OCI-LY3 (cell line): ENCODE results near the gene AGAP2.

Experiments
- H2AFZ ChIP-seq: fragments of 200-600, 300-600 bp; shearing (Covaris generic); 2 replicates; pipeline ENCODE4 v1.6.0; 2014; ENCODE audit warnings: antibody characterized with exemption, low read depth, low read length
- H3K27ac ChIP-seq: fragments of 200-600, 300-600 bp; sonication (generic); 2 replicates; pipeline ENCODE4 v1.5.1; 2014; ENCODE audit warnings: mild to moderate bottlenecking, low read length, moderate library complexity, mixed read lengths
- H3K27me3 ChIP-seq: fragments of 200-600, 300-600 bp; sonication (generic); 2 replicates; pipeline ENCODE4 v1.6.1; 2014; ENCODE audit warnings: low read depth, low read length, mixed read lengths
- H3K36me3 ChIP-seq: fragments of 200-600, 300-600 bp; sonication (generic); replicated peaks from 2 replicates; pipeline ENCODE3; 2014; ENCODE audit warnings: low read depth, low read length, mixed read lengths
- H3K4me1 ChIP-seq: fragments of 300-600, 200-600 bp; sonication (generic); 2 replicates; pipeline ENCODE4 v1.6.1; 2014; ENCODE audit warnings: low read length, mixed read lengths
- H3K4me2 ChIP-seq: fragments of 200-600, 300-600 bp; sonication (generic); 2 replicates; pipeline ENCODE4 v1.6.1; 2014; ENCODE audit warnings: low read length, mixed read lengths
- H3K4me3 ChIP-seq: fragments of 300-600, 200-600 bp; sonication (generic); 2 replicates; pipeline ENCODE4 v1.5.1; 2014; ENCODE audit warnings: antibody characterized with exemption, mild to moderate bottlenecking, low read length, moderate library complexity
- H3K79me2 ChIP-seq: fragments of 300-600, 200-600 bp; shearing (Covaris generic); 2 replicates; pipeline ENCODE4 v1.6.1; 2014; ENCODE audit warnings: mild to moderate bottlenecking, low read length, mixed read lengths
- H3K9ac ChIP-seq: fragments of 300-600, 200-600 bp; shearing (Covaris generic); 2 replicates; pipeline ENCODE4 v1.6.0; 2014; ENCODE audit warnings: mild to moderate bottlenecking, low read length, moderate library complexity
- H3K9me3 ChIP-seq: fragments of 200-600, 300-600 bp; shearing (Covaris generic); 2 replicates; pipeline ENCODE4 v1.6.1; 2014; ENCODE audit warnings: low read length, mixed read lengths; ENCODE audit not compliant: insufficient read depth
- H4K20me1 ChIP-seq: fragments of 200-600, 300-600 bp; sonication (generic); 2 replicates; pipeline ENCODE4 v1.6.1; 2016; ENCODE audit warnings: low read length, mixed read lengths; ENCODE audit not compliant: insufficient read depth
- CTCF ChIP-seq: fragments of 200-600, 300-600 bp; sonication (generic); IDR thresholded peaks from 2 replicates; pipeline ENCODE4 v1.5.1; 2014; ENCODE audit warnings: antibody characterized with exemption, low read length, low read depth
- EZH2phosphoT487 ChIP-seq: fragments of 200-600 bp; shearing (Covaris generic); IDR thresholded peaks from 2 replicates; pipeline ENCODE4 v1.6.1; 2018; ENCODE audit warnings: antibody characterized with exemption, mixed run types, low read depth

The AGAP2 gene

GRCh38 chr12:57756406-57757341 lies 18.1 kb upstream of the AGAP2 start:
- peaks cover 25% of the 10 kb centered on the region for H3K4me1 ChIP-seq
- peaks cover 48% of the 10 kb centered on the region for H3K79me2 ChIP-seq
- no peaks in the 10 kb centered on the region for H3K9me3 ChIP-seq
- H3K4me2 ChIP-seq, result peak overlapping the region; percentile 99
- TF ChIP-seq EZH2phosphoT487, result no peak
- TF ChIP-seq CTCF, result peak; percentile 76
- peak overlapping the region; percentile 82 for H3K4me3 ChIP-seq
- peaks cover 40% of the 10 kb centered on the region for H3K36me3 ChIP-seq
- peaks cover 25% of the 10 kb centered on the region for H4K20me1 ChIP-seq
- no peak overlapping the region for H2AFZ ChIP-seq
- no peaks in the 10 kb centered on the region for H3K27me3 ChIP-seq
- H3K27ac ChIP-seq, result peak overlapping the region; percentile 92
- H3K9ac ChIP-seq, result peak overlapping the region; percentile 94

- peak overlapping the region; percentile 92 for H3K27ac ChIP-seq
- peaks cover 19% of the 10 kb centered on the region for H4K20me1 ChIP-seq
- no peaks in the 10 kb centered on the region for H3K27me3 ChIP-seq
Observed at GRCh38 chr12:57755454-57756372, 17.2 kb upstream of the AGAP2 start.

DNA sequence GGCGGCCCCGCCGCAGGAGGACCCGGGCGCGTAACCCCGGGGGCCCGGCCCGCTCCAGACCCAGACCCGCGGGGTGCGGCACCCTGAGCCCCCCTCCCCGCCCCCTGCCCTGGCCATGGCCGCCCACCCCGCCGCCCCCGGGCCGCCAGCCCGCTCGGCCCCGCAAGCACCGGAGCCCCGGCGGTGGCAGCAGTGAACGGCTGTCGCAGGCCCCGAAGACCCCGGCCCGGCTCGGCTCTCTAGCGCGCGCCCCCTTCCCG lies 16.6 kb upstream of the AGAP2 start:
- Histone ChIP-seq H3K4me1 (peaks cover 32% of the 10 kb centered on the region), H3K4me3 (peak overlapping the region; percentile 82), H4K20me1 (peaks cover 13% of the 10 kb centered on the region), H3K36me3 (peaks cover 42% of the 10 kb centered on the region), H2AFZ (no peak overlapping the region), H3K27me3 (no peaks in the 10 kb centered on the region), H3K9me3 (no peaks in the 10 kb centered on the region), H3K4me2 (peak overlapping the region; percentile 99), H3K9ac (peak overlapping the region; percentile 94), H3K27ac (peak overlapping the region; percentile 92; the same call in 1 of the 2 replicates), H3K79me2 (peaks cover 62% of the 10 kb centered on the region)
- TF ChIP-seq EZH2phosphoT487 (no peak), CTCF (no peak)

More at GRCh38 chr12:57755454-57756372, 17.2 kb upstream of the AGAP2 start:
- H2AFZ ChIP-seq, result no peak overlapping the region
- H3K9ac ChIP-seq, result peak overlapping the region; percentile 94
- H3K4me3 ChIP-seq, result peak overlapping the region; percentile 82
- H3K4me2 ChIP-seq, result peak overlapping the region; percentile 99
- no peaks in the 10 kb centered on the region for H3K9me3 ChIP-seq
- H3K36me3 ChIP-seq, result peaks cover 41% of the 10 kb centered on the region
- peaks cover 30% of the 10 kb centered on the region for H3K4me1 ChIP-seq
- H3K79me2 ChIP-seq, result peaks cover 57% of the 10 kb centered on the region
- TF ChIP-seq EZH2phosphoT487, result no peak
- no peak for TF ChIP-seq CTCF
